Large intestine (tissue), 12 donors: ENCODE measurements around the gene GAGE12H. TPM values are rescaled to one million over a fixed set of nuclear protein-coding genes. Genes with fewer than 3 reads are reported as not detected.
"Not testable (repeated sequence)": the region's sequence is repeated elsewhere in the genome, so short reads cannot be mapped to it uniquely, and the experiment has no call there.

Experiments used
- DNase-seq, 2 donors: peaks; one replicate each; pipeline versions ENCODE4 v3.0.0 to v3.0.0-alpha.2; 2013
- H3K27ac ChIP-seq: one replicate; pipeline ENCODE4 v1.5.1; 2013; ENCODE audit warnings: low read length
- H3K27me3 ChIP-seq: 2 replicates; pipeline ENCODE4 v1.6.1; 2013; ENCODE audit warnings: low read length; ENCODE audit not compliant: control insufficient read depth, insufficient read depth
- H3K36me3 ChIP-seq: 2 replicates; pipeline ENCODE4 v1.6.1; 2013; ENCODE audit warnings: low read length; ENCODE audit not compliant: control insufficient read depth, insufficient read depth
- H3K4me1 ChIP-seq: one replicate; pipeline ENCODE4 v1.6.1; 2013; ENCODE audit warnings: low read length; ENCODE audit not compliant: control insufficient read depth, insufficient read depth
- H3K4me3 ChIP-seq: one replicate; pipeline ENCODE4 v1.5.1; 2013; ENCODE audit warnings: low read length
- H3K9me3 ChIP-seq: one replicate; pipeline ENCODE4 v1.6.1; 2013; ENCODE audit warnings: mild to moderate bottlenecking, low read depth, low read length, moderate library complexity; ENCODE audit not compliant: control insufficient read depth
- WGBS: methylation state at CpG from one replicate; pipeline ENCODE4 v1.1.5; 2013; ENCODE audit warnings: low lambda C conversion rate; ENCODE audit not compliant: insufficient coverage; 5-methylcytosine and 5-hydroxymethylcytosine counted together
- long read RNA-seq, 11 donors: transcript quantifications; one replicate each; lab custom pipeline, GENCODE V29; 2026
- polyA plus RNA-seq: library from polyadenylated mRNA; unstranded; fragments of 120-200 nt; gene quantifications from one replicate; pipeline ENCODE4 v1.2.1, GENCODE V29; 2013

GAGE12H gene, protein sequence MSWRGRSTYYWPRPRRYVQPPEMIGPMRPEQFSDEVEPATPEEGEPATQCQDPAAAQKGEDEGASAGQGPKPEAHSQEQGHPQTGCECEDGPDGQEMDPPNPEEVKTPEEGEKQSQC
- polyA plus RNA-seq, result not detected
- long read RNA-seq, donor 1, result 0 reads
- long read RNA-seq, donor 2, result 0 reads
- long read RNA-seq, donor 3, result 0 reads
- long read RNA-seq, donor 4, result 0 reads
- long read RNA-seq, donor 5, result 0 reads
- long read RNA-seq, donor 6, result 0 reads
- long read RNA-seq, donor 7, result 0 reads
- long read RNA-seq, donor 8, result 0 reads
- long read RNA-seq, donor 9, result 0 reads
- long read RNA-seq, donor 10, result 0 reads
- long read RNA-seq, donor 11, result 0 reads

DNA sequence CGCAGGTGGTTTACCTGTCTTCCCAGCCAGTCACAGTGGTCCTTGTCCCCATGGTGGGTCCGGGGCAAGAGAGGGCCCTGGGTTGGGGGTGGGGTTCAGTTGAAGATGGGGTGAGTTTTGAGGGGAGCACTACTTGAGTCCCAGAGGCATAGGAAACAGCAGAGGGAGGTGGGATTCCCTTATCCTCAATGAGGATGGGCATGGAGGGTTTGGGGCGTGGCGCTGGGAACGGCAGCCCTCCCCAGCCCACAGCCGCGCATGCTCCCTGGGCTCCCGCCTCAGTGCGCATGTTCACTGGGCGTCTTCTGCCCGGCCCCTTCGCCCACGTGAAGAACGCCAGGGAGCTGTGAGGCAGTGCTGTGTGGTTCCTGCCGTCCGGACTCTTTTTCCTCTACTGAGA, at the start of gene GAGE12H:
TSS of gene GAGE12H (plus strand) at position 301 of the 400 bp plus-strand sequence. CDS start 1,155 bp downstream, outside the sequence.
- not testable (repeated sequence) for H3K9me3 ChIP-seq, H3K27me3 ChIP-seq, H3K27ac ChIP-seq, H3K4me3 ChIP-seq, H3K4me1 ChIP-seq, H3K36me3 ChIP-seq, DNase-seq
- WGBS, result no CpG with 5 or more reads among the region's 16 CpGs

DNA sequence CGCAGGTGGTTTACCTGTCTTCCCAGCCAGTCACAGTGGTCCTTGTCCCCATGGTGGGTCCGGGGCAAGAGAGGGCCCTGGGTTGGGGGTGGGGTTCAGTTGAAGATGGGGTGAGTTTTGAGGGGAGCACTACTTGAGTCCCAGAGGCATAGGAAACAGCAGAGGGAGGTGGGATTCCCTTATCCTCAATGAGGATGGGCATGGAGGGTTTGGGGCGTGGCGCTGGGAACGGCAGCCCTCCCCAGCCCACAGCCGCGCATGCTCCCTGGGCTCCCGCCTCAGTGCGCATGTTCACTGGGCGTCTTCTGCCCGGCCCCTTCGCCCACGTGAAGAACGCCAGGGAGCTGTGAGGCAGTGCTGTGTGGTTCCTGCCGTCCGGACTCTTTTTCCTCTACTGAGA, 47.9 kb upstream of the GAGE12H start, which contains the start of gene GAGE12C:
TSS of gene GAGE12C (plus strand) at position 301 of the 400 bp plus-strand sequence. CDS start 1,155 bp downstream, outside the sequence.
- not testable (repeated sequence) for DNase-seq, H3K4me1 ChIP-seq, H3K27me3 ChIP-seq, H3K4me3 ChIP-seq, H3K36me3 ChIP-seq, H3K9me3 ChIP-seq, H3K27ac ChIP-seq
- WGBS, result no CpG with 5 or more reads among the region's 16 CpGs

DNA sequence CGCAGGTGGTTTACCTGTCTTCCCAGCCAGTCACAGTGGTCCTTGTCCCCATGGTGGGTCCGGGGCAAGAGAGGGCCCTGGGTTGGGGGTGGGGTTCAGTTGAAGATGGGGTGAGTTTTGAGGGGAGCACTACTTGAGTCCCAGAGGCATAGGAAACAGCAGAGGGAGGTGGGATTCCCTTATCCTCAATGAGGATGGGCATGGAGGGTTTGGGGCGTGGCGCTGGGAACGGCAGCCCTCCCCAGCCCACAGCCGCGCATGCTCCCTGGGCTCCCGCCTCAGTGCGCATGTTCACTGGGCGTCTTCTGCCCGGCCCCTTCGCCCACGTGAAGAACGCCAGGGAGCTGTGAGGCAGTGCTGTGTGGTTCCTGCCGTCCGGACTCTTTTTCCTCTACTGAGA, 38.3 kb upstream of the GAGE12H start, which contains the start of gene GAGE12D:
TSS of gene GAGE12D (plus strand) at position 301 of the 400 bp plus-strand sequence. CDS start 1,155 bp downstream, outside the sequence.
- DNase-seq, H3K9me3 ChIP-seq, H3K27me3 ChIP-seq, H3K27ac ChIP-seq, H3K4me1 ChIP-seq, H3K4me3 ChIP-seq, H3K36me3 ChIP-seq: not testable (repeated sequence)
- WGBS, result no CpG with 5 or more reads among the region's 16 CpGs

DNA sequence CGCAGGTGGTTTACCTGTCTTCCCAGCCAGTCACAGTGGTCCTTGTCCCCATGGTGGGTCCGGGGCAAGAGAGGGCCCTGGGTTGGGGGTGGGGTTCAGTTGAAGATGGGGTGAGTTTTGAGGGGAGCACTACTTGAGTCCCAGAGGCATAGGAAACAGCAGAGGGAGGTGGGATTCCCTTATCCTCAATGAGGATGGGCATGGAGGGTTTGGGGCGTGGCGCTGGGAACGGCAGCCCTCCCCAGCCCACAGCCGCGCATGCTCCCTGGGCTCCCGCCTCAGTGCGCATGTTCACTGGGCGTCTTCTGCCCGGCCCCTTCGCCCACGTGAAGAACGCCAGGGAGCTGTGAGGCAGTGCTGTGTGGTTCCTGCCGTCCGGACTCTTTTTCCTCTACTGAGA, 28.8 kb upstream of the GAGE12H start, which contains the start of gene GAGE12E:
TSS of gene GAGE12E (plus strand) at position 301 of the 400 bp plus-strand sequence. CDS start 1,155 bp downstream, outside the sequence.
- not testable (repeated sequence) for DNase-seq, H3K4me3 ChIP-seq, H3K4me1 ChIP-seq, H3K27me3 ChIP-seq, H3K27ac ChIP-seq, H3K36me3 ChIP-seq, H3K9me3 ChIP-seq
- WGBS, result no CpG with 5 or more reads among the region's 16 CpGs

DNA sequence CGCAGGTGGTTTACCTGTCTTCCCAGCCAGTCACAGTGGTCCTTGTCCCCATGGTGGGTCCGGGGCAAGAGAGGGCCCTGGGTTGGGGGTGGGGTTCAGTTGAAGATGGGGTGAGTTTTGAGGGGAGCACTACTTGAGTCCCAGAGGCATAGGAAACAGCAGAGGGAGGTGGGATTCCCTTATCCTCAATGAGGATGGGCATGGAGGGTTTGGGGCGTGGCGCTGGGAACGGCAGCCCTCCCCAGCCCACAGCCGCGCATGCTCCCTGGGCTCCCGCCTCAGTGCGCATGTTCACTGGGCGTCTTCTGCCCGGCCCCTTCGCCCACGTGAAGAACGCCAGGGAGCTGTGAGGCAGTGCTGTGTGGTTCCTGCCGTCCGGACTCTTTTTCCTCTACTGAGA, 19.2 kb upstream of the GAGE12H start, which contains the start of gene GAGE12F:
TSS of gene GAGE12F (plus strand) at position 301 of the 400 bp plus-strand sequence. CDS start 1,155 bp downstream, outside the sequence.
- DNase-seq, H3K9me3 ChIP-seq, H3K36me3 ChIP-seq, H3K27ac ChIP-seq, H3K4me3 ChIP-seq, H3K27me3 ChIP-seq, H3K4me1 ChIP-seq: not testable (repeated sequence)
- WGBS, result no CpG with 5 or more reads among the region's 16 CpGs

DNA sequence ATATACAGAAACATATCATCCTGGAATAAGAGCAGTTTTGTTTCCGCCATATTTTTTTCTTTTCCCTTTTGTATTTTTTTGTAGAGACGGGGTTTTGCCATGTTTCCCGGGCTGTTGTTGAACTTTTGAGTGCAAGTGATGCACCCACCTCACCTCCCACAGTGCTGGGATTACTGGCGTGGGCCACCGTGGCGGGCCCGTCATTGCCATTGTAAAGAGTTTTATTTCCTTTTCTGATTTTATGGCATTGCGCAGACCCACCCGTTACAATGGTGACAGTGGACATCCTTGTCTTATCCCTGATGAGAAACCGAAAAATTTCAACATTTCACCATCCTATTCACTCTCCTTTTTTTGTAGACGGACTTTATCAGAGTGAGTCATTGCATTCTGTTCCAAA, 11.0 kb upstream of the GAGE12H start:
- not testable (repeated sequence) for H3K4me3 ChIP-seq, H3K36me3 ChIP-seq, H3K9me3 ChIP-seq, H3K27me3 ChIP-seq, H3K4me1 ChIP-seq, DNase-seq, H3K27ac ChIP-seq
- no CpG with 5 or more reads among the region's 11 CpGs for WGBS

DNA sequence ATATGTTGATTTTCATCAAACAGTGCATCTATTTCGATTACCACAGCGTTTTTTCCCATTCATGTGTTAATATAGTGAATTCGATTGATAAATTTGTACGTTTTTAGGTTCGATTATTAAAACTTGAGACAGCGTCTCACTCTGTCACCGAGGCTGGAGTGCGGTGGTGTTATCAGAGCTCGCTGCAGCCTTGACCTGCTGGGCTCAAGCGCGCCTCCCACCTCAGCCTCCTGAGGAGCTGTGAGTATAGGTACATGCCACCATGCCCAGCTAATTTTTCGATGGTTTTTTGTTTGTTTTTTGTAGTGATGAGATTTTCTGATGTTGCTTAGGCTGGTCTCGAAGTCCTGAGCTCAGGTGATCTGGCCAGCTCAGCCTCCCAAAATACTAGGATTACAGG, 10.6 kb upstream of the GAGE12H start:
- not testable (repeated sequence) for DNase-seq, H3K27ac ChIP-seq, H3K4me3 ChIP-seq, H3K4me1 ChIP-seq, H3K36me3 ChIP-seq, H3K9me3 ChIP-seq, H3K27me3 ChIP-seq
- no CpG with 5 or more reads among the region's 13 CpGs for WGBS

DNA sequence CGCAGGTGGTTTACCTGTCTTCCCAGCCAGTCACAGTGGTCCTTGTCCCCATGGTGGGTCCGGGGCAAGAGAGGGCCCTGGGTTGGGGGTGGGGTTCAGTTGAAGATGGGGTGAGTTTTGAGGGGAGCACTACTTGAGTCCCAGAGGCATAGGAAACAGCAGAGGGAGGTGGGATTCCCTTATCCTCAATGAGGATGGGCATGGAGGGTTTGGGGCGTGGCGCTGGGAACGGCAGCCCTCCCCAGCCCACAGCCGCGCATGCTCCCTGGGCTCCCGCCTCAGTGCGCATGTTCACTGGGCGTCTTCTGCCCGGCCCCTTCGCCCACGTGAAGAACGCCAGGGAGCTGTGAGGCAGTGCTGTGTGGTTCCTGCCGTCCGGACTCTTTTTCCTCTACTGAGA, 9.6 kb upstream of the GAGE12H start, which contains the start of gene GAGE12G:
TSS of gene GAGE12G (plus strand) at position 301 of the 400 bp plus-strand sequence. CDS start 1,155 bp downstream, outside the sequence.
- H3K4me3 ChIP-seq, result not testable (repeated sequence)

DNA sequence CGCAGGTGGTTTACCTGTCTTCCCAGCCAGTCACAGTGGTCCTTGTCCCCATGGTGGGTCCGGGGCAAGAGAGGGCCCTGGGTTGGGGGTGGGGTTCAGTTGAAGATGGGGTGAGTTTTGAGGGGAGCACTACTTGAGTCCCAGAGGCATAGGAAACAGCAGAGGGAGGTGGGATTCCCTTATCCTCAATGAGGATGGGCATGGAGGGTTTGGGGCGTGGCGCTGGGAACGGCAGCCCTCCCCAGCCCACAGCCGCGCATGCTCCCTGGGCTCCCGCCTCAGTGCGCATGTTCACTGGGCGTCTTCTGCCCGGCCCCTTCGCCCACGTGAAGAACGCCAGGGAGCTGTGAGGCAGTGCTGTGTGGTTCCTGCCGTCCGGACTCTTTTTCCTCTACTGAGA, 9.4 kb downstream of the GAGE12H start, which contains the start of gene GAGE2A:
TSS of gene GAGE2A (plus strand) at position 301 of the 400 bp plus-strand sequence. CDS start 1,155 bp downstream, outside the sequence.
- H3K27me3 ChIP-seq, H3K4me3 ChIP-seq, DNase-seq, H3K9me3 ChIP-seq, H3K4me1 ChIP-seq, H3K36me3 ChIP-seq, H3K27ac ChIP-seq: not testable (repeated sequence)
- WGBS, result no CpG with 5 or more reads among the region's 16 CpGs

More for the DNA sequence above, 9.6 kb upstream of the GAGE12H start, which contains the start of gene GAGE12G:
- H3K27me3 ChIP-seq, H3K4me1 ChIP-seq, H3K36me3 ChIP-seq, H3K9me3 ChIP-seq, DNase-seq, H3K27ac ChIP-seq: not testable (repeated sequence)
- no CpG with 5 or more reads among the region's 16 CpGs for WGBS

DNA sequence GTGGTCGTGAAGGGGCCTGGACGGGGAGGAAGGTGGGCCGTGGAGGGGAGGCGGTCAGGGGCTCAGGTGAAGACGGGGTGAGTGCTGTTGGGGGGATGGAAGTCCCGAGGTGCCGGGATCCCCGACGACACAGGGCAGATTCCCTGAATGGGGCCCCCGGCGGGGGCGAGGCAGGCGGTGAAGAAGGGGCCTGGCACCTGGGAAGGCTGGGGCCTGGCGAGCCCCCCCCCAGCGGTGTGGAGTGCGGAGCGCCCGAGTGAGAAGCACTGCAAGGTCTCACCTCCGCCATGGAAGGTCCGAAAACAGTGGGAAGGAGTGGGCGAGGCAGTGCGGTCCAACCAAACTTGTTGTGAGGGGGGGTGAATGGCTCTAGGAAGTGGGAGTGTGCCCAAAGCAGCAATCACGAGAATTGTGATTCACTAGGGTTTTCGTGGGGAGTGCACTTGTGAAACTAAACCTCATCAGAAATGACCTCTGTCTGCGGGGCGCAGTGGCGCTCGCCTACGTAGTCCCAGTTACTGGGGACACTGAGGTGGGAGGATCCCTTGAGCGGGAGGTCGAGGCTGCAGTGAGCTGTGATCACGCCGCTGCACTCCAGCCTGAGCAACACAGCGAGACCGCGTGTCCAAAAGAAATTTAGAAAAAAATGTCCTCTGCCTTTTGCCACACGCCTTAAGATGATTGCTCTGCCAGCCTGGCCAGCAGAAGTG, 10.2 kb downstream of the GAGE12H start:
- H3K4me1 ChIP-seq, H3K27ac ChIP-seq, H3K4me3 ChIP-seq, H3K36me3 ChIP-seq, H3K9me3 ChIP-seq, DNase-seq, H3K27me3 ChIP-seq: not testable (repeated sequence)
- WGBS, result no CpG with 5 or more reads among the region's 37 CpGs
